Fibroblast of gingiva (primary cell): ENCODE results near the gene PGF.
"Not testable (repeated sequence)": the region's sequence is repeated elsewhere in the genome, so short reads cannot be mapped to it uniquely, and the experiment has no call there.

Experiments
- DNase-seq: peaks from one replicate; pipeline ENCODE4 v3.0.0-alpha.2; 2011; ENCODE audit warnings: low read depth

The PGF gene

DNA sequence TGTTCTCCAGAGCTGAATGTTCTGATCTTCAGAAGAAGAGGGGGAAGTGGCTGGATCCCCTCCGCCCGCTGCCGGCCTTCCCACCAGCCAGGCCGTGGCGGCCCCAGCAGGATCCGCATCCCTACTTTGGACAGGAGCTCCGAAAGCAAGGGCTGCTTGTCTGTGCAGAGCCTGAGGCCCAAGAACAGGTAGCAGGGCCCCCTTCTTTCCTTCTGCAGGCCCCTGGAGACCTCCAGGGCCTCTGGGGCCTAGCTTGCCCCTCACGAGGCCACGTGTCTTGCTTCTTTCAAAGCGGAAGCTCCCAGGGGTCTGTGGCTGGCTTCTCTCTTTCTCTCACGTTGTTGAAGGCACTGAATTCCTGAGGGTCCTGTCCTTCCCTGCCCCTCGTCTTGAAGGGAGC, 13.2 kb downstream of the PGF start:
- DNase-seq: no peak

DNA sequence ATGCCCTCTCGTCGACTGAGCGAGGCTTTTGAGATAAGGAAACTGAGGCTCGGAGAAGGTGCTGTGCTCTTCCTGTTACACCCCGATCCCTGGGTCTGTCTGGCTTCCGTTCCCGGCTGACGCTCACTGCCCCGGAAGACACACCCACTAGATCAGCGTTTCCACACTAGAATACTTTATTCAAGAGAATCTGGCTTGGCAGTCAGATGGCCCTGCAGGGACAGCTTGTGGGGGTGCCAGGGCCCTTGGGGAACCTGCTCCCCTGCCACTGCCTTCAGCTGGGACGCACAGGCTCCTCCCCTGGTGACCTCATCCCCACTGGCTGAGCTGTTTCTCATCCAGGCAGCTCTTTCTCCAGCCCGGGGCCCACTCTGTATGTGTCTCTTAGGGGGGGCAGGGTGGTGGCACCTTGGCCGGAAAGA, 13.7 kb downstream of the PGF start:
- no peak for DNase-seq

DNA sequence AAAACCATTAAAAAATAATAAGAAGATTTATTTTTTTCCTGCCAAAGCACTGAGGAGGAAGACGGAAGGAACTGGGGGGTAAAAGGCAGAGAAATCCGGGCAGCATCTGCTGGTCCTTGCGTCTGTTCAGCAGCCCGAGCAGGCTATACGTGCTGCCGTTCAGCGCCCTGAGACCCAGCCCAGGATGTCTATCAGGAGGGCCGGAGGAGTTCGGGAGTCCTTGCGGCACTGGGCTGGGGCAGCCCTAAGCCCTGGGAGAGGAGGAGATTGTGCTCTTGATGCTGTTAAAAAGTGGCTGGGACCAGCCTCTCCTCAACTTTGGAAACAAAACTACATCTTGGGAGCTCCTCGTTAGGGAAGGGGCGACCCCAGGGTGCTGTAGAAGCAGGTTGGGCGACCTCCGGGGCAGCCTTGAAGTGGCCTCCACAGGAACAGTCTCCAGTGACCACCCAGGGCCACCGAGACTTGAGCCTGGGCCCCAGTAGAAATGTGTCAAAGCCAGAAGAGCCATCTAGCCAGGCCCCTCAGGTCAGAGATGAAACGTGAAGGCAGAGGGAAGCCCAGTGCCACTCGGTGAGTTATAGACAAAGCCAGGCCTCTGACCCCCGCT, 14.3 kb downstream of the PGF start:
- no peak for DNase-seq

DNA sequence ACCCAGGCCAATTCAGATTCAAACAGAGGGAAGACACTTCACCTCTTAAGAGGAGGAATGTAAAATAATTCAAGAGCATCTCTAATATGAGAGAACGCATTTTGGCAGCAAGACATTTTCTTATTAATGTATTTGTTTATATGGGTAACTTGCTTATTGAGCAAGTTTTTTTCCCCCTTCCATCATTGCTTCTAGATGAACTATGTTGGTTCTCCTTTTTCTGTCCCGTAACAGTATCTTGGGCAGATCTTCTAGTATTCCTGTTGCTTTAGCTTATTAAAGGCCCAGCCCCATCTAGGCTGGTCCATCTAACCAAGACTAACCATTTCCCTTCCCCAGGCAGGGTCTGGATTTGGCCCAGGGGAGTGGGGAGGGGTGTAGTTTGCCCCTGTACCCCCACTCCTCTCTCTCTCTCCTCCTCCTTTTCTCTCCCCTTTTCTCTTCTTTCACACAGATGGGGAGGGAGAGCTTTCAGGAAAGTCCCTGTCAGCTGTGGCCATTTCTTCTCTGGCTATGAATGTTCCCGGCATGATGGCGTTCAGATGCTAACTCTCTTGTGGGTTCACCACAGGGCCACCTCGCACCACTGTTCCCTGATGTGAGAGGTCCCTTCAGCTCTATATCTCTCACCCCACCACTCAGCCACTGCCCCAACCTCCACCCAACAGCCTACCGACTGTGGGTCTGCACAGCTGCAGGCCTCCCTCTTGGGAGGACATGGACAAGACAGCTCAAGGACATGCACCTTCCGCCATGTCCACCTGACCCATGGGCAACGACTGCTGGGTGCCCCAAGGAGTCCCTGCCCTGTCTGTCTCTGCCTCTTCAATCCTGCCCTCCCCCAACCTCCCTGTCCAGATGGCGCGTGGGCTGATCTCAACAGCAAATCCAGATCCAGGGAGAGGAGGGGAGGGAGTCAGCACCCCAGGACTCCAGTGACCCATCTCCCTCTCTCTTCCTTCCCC, 16.6 kb downstream of the PGF start:
- no peak for DNase-seq

DNA sequence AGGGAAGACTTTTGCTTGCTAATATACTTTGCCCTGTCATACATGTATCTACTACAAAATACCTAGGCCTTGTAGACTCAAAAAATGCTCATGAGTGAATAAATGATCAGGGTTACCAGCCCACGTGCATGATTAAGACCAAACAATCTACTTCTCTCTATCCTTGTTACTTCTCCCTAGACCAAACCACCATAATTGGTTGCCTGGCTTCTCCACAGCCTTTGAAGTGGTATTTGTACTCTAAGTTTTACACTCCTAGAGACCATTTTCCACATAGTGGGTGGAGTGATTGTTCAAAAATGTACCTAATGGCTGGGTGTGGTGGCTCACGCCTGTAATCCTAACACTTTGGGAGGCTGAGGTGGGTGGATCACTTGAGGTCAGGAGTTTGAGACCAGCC, 18.2 kb downstream of the PGF start:
- no peak for DNase-seq

DNA sequence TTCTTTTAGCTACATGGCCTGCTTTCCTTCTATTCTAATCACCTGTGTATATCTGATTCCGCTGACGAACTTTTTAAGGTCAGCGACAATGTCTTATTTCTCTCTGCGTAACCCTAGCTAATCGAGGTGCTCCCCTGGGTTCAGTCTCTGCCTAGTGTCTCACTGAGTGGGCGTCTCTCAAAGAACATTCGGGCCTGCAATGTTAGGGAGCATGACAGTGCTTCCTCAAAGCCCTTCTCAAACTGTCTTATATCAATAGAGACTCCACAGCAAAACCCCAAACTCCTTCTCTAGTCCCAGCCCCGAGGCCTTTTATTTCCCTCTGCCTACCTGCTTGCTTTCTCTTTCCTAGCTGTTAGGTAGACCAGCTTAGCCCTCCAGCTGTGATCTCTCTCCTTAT, 18.7 kb downstream of the PGF start:
- no peak for DNase-seq

DNA sequence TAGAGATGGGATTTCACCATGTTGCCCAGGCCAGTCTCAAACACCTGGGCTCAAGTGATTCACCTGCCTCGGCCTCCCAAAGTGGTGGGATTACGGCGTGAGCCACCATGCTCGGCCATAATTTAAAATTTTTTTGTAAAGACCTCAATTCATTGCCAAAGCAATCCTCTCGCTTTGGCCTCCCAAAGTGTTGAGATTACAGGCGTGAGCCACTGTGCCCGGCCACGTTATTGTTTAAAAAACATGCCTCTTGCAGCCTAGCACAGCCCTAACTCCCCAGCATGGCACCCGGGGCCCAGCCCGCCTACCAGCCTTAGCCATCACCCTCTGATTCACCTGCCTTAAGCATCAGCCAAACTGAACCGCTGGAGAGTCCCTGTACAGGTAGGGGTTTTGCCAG, 19.2 kb downstream of the PGF start:
- no peak for DNase-seq

DNA sequence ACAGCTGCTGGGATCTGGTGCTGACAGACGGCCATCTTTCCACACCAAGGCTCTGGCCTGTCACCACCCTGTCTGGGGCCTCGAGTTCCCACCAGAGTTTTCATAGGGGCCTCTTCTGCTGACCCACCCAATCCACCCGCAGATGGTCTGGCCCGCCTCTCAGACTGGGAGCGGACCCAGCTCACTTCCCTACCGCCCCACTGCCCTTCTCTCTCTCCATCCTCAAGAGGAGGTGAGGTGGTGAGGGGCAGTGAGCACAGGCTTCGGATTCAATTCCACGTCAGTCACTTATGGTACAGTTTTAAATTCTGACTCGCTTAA, 20.1 kb downstream of the PGF start:
- DNase-seq: no peak

DNA sequence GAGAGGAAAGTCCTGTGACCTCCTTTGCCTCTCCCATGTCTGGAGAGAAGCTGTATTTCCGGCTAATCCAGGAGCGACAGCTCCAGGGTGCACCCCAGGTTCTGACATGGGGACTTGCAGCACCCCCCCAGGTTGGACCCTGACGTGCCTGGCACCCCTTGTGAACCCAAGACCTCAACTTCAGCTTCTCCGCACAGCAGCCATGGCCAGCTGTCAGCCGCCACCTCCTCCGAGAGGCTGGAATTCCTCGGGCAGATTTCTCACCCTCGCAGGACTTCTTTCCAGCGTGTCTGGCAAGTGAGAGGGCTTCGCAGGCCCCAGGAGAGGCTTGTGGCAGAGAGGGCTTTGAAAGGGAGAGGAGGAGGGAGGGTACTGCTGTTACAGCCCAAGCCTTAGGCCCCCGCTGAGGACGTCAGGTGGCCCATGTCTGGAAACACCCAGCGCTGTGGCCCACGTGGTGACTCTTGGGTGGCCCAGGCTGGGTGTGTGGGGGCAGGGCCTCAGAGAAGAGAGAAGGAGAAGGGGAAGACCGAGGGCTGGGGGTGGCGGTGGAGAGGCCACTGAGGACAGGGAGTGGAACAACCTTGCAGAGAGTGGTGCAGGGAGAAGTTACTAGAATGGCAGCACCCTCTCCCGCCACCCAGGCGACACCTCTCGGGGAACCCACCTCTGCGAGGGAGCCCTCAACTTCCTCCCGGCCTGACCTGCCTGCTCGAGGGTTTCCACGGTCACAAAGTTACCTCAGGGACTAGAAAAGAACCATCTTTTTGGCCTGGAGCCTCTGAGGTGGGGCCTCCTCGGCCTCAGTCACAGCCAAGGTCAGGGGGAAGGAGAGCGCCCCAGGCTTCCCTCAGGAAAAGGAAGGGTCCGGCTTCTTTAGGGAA, 20.7 kb downstream of the PGF start:
- no peak for DNase-seq

DNA sequence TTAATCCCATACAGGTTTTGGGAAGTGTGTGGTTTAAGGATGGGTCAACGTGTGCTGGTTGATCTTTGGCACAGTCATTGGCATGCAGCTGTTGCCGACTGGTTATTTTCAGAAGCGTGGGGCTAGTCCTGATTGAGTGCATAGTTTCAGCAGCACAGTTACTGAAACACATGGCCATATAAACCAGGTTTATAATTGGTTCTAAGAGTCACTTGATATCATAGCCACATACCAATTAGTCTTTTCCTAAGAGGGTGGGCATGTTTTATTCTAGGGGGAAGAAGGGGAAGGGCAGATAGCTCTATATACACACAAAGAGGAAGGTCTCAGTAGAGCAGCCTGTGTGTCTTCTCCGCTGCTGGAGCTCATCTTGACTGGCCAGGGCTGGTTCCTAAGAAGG, 21.4 kb downstream of the PGF start:
- DNase-seq: no peak

DNA sequence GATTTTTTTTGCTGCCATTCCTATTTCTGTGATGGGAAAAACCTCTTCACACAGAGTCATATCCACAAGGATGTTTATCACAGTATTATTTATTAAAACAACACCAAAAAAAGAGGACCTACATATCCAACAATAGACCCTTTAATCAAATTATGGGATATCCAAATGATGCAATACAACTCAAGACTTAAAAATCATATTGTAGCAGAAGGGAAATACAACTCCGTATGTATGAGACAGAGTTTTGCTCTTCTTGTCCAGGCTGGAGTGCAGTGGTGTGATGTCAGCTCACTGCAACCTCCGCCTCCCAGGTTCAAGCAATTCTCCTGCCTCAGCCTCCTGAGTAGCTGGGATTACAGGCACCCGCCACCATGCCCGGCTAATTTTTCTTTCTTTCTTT, 22.5 kb downstream of the PGF start:
- DNase-seq: not testable (repeated sequence)

DNA sequence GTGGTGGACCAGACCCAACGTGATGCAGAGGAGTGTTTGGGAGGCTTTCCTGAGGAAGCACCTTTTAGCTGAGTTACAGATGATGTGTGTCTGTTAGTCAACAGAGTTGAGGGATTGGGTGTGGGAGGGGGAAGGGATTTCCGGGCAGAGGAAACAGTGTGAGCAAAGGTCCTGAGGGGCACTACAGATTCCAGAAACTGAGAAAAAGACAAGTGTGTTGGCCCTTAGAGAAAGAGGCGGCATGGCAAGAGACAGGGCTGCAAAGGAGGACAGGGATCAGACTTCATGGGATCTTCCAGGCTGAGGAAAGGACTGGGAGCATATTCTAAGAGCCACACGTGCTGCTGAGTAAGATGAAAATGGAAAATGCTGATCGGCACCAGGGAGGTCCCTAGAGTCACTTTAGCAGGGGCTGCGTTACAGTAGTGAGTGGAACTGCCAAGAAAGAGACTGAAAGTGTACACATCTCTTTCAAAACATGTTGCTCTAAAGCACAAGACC, 22.9 kb downstream of the PGF start:
- peak; percentile 32 for DNase-seq

DNA sequence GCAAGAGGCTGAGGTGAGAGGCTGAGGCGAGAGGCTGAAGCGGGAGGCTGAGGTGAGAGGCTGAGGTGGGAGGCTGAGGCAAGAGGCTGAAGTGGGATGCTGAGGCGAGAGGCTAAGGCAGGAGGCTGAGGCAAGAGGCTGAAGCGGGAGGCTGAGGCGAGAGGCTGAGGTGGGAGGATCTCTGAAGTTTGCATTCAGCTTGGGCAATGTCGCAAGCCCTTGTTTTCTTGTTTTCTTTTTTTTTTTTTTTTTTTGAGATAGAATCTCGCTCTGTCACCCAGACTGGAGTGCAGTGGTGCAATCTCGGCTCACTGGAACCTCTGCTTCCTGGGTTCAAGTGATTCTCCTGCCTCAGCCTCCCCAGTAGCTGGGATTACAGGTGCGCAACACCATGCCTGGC, 23.7 kb downstream of the PGF start:
- not testable (repeated sequence) for DNase-seq

DNA sequence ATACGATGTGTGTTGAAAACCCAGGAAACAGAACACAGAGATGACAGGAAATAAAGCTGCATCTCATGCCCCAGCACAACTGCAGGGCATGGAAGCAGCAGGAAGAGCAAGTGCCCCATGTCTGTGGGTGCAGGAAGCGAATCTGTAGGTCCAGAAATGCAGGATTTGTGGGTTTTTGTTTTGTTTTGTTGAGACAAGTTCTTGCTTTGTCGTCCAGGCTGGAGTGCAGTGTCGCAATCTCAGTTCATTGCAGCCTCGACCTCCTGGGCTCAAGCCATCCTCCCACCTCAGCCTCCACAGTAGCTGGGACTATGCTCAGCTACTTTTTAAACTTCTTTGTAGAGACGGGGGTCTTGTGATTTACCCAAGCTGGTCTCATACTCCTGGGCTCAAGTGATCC, 26.2 kb downstream of the PGF start:
- no peak for DNase-seq

DNA sequence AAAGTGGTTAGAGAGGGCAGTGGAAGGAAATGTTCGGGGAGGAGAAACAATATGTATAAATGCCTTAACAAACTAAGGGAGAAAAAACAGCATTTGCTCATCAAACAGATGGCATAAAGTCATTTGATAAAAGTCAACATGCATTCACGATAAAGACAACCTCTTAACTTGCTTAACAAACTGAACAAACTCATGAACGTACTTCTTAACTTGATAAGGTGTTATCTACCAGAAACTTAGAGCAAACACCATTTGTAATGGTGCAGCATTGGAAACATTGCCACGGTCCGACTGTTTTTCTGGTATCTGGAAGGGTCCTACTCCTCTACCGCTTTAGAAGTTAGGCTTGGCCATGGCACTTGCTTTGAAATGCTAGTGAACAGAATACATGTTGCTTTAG, 28.2 kb downstream of the PGF start:
- no peak for DNase-seq

DNA sequence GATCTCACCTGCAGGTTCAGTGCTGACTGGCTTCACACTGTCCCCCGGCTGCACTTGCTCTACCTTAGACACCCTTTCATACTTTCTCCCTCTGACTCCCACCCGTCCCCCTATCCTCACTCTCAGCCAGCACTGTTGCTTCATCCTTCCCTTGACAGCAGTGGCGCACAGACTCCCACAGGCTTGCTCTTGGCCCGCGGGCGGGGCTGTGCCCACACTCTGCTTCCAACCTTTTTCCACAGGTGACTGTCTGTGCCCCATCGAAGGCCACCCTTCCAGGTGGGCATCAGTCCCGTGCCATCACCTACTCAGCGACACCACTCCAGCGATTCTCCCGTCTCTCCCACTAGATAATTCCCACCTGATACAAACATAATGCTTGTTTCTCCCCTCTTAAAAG, 31.3 kb downstream of the PGF start:
- DNase-seq: no peak

DNA sequence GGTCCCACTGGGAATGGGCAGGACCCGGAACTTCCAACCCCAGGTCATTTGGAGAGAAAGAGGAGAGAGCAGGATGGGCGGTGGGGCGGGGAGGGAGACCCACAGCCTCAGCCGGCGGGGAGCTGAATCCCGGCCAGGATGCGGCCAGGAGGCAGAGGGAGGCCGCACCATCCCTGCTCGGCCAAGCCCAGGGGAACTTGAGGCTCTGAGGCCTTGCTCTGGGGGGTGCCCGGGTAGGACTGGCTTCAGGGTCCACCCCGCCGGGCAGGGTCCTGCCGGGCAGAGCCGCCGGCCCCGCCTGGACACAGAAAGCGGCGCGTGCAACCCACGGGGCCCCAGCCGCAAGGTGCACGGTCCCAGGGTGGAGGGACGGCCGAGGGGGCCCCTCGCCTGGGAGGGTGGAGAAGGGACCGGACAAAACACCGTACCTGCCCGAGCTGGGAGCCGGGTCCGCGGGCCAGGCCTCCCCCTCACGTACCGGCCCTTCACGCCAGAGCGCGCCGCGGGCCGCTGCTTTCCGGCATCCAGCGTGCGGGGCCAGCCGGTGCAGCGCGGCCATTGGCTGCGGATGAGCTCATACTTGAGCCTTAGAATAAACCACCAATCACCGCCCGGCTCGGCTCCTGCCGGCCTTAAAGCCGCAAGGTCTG, 32.5 kb downstream of the PGF start, which contains the start of gene RPS6KL1:
Gene RPS6KL1 (minus strand): TSS at position 509 of the 650 bp plus-strand sequence. CDS start 1,719 bp downstream, outside the sequence.
- peak; percentile 56 for DNase-seq

DNA sequence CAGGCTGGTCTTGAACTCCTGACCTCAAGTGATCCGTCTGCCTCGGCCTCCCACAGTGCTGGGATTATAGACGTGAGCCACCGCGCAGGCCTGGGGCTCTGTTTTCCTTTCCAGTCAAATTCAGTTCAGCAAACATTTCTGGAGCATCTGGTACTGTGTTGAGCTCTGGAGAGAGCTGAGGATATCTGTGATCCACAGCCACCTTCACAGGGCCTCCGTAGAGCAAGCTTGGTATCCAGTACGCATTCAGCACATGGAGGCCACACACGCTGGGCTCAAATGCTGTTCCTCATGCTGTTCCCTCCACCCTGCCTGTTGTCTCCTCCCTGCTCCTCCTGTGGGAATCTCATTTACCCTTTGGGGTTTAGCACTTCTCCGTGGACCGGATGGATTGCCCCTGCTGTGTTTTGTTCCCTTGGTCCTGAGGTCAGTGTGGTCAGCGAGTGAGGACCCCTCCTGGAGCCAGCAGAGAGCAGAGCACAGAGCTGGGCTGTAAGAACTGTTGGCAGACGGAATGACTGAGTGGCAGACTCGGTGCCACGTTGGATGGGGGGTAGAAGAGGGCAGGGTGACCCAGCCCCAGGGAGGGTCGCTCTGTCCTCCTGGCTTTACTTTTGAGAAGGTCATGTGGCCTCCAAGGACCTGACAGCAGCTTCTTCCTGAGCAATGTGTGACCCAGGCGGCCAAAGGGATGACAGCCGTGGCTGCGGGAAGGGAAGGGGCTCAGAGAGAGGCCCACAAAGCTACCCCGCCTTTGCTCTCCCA, 33.2 kb downstream of the PGF start:
- DNase-seq: no peak

DNA sequence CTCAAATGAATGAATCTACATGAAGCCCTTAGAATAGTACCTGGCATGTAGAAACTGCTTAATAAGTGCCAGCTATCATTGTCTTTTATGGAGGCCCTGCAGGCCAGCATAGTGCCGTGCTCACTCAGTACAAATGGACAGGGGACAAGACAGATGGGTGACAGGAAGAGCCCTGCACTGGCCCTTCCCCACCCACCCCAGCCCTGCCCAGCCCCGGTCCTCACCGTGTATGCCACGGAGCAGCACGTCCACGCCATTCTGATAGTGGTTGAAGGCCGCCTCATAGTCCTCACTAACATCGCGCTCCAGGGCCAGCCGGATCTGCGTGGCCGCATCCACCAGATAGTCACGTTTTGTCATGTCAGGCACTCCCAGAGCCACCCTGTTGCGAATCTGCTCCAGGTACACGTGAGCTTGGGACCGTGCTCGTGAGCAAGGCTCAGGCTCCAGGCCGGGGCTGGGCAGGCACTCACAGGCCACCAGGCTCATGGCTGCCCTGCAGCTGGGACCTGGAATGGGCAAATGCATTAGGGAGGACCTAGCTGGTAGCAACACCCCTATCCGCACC, 34.3 kb downstream of the PGF start:
- DNase-seq: no peak

DNA sequence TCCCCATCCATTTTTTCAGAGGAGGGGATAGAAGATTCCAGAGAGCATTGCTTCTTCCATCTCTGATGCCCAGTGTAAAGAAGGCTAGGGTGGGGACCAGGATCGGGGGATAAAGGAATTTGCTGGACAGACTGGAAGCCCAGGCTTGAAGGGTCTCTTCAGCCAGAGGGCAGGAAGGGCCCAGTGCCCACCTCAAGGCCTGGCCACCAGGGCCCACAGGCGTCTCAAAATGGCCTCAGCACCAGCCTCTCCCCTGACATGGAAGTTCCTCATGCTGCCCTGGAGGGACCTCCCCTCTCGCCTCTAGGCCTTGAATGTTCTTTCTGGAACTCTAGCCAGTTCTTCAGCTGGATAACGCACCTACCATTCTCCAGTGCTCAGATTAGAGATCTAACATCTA, 35.1 kb downstream of the PGF start:
- DNase-seq: no peak
